IMR-90 (cell line): ENCODE results near the gene TMEM213. TPM values are rescaled to one million over a fixed set of nuclear protein-coding genes. Genes with fewer than 3 reads are reported as not detected.

Experiments used
- ATAC-seq: fragments of 200-7000 bp; cut with Tn5 transposase; 2 replicates; pipeline ENCODE4 v1.9.1; 2020; ENCODE audit warnings: low read depth, mild to moderate bottlenecking, moderate library complexity
- BruUV-seq: library from RNA; stranded (reverse); fragments of 400-500 nt; replicated peaks from 2 replicates; lab custom pipeline; 2021; lab: Mats Ljungman, UMichigan
- CTCF ChIA-PET: fragments of 300-600 bp; formaldehyde crosslinking; extraction: SDS; loops from one replicate; lab custom pipeline; 2021; ENCODE audit warnings: antibody characterized with exemption; lab: Yijun Ruan, JAX
- POLR2A ChIA-PET: fragments of 300-600 bp; sonication (Branson Sonifier 250); formaldehyde crosslinking; loops from one replicate; lab custom pipeline; 2022; ENCODE audit warnings: antibody characterized with exemption; ENCODE audit not compliant: unreplicated experiment; lab: Charles Lee
- DNase-seq: peaks from one replicate; pipeline ENCODE4 v3.0.0; 2013
- H2AFZ ChIP-seq: replicated peaks from 2 replicates; pipeline ENCODE3; 2013; ENCODE audit warnings: low read length, mild to moderate bottlenecking; ENCODE audit not compliant: poor library complexity
- H2AK5ac ChIP-seq: 2 replicates; pipeline ENCODE4 v1.6.1; 2013; ENCODE audit warnings: low read depth, low read length, inconsistent platforms
- H2AK9ac ChIP-seq: replicated peaks from 2 replicates; pipeline ENCODE3; 2013; ENCODE audit warnings: mild to moderate bottlenecking, low read depth, low read length, moderate library complexity; ENCODE audit not compliant: poor library complexity
- H2BK120ac ChIP-seq: 2 replicates; pipeline ENCODE4 v1.6.1; 2013; ENCODE audit warnings: low read depth, low read length, inconsistent platforms
- H2BK15ac ChIP-seq: 3 replicates; pipeline ENCODE4 v1.6.1; 2013; ENCODE audit warnings: low read depth, low read length, inconsistent platforms
- H2BK20ac ChIP-seq: 2 replicates; pipeline ENCODE4 v1.6.1; 2013; ENCODE audit warnings: low read depth, mild to moderate bottlenecking, inconsistent platforms, low read length, moderate library complexity
- H2BK5ac ChIP-seq: 2 replicates; pipeline ENCODE4 v1.6.1; 2013; ENCODE audit warnings: mild to moderate bottlenecking, low read depth, low read length, inconsistent platforms; ENCODE audit not compliant: poor library complexity, severe bottlenecking
- H3K14ac ChIP-seq: replicated peaks from 2 replicates; pipeline ENCODE4 v1.6.1; 2013; ENCODE audit warnings: low read depth, low read length, inconsistent platforms
- H3K18ac ChIP-seq: 2 replicates; pipeline ENCODE4 v1.6.1; 2013; ENCODE audit warnings: low read depth, low read length, control low read depth
- H3K23ac ChIP-seq: 2 replicates; pipeline ENCODE4 v1.6.1; 2013; ENCODE audit warnings: low read depth, low read length, inconsistent platforms
- H3K27ac ChIP-seq: 2 replicates; pipeline ENCODE4 v1.5.1; 2013; ENCODE audit warnings: mild to moderate bottlenecking, control low read depth, low read length; ENCODE audit not compliant: insufficient read depth
- H3K27me3 ChIP-seq: 2 replicates; pipeline ENCODE4 v1.6.1; 2013; ENCODE audit warnings: low read length; ENCODE audit not compliant: control insufficient read depth, insufficient read depth
- H3K36me3 ChIP-seq: 2 replicates; pipeline ENCODE4 v1.6.1; 2013; ENCODE audit warnings: low read length, mixed read lengths; ENCODE audit not compliant: control insufficient read depth, insufficient read depth
- H3K4ac ChIP-seq: 2 replicates; pipeline ENCODE4 v1.6.1; 2013; ENCODE audit warnings: low read depth, low read length, inconsistent platforms
- H3K4me1 ChIP-seq: 2 replicates; pipeline ENCODE4 v1.6.1; 2013; ENCODE audit warnings: low read length, mixed read lengths; ENCODE audit not compliant: control insufficient read depth, insufficient read depth
- H3K4me2 ChIP-seq: 2 replicates; pipeline ENCODE4 v1.6.1; 2013; ENCODE audit warnings: low read depth, mild to moderate bottlenecking, control low read depth, low read length, moderate library complexity
- H3K4me3 ChIP-seq: 2 replicates; pipeline ENCODE4 v1.5.1; 2013; ENCODE audit warnings: low read depth, mild to moderate bottlenecking, control low read depth, low read length, moderate library complexity; ENCODE audit not compliant: insufficient read depth
- H3K56ac ChIP-seq: 2 replicates; pipeline ENCODE4 v1.6.1; 2013; ENCODE audit warnings: low read length, inconsistent platforms; ENCODE audit not compliant: insufficient read depth; ENCODE audit errors: extremely low read depth
- H3K79me1 ChIP-seq, 2 experiments: 2 replicates each; pipeline ENCODE4 v1.6.1; 2013; ENCODE audit warnings: low read length in 2 of 2, inconsistent platforms in 1 of 2, low read depth in 1 of 2
- H3K9ac ChIP-seq: 2 replicates; pipeline ENCODE4 v1.6.1; 2013; ENCODE audit warnings: low read depth, low read length, control low read depth
- H3K9me1 ChIP-seq: 2 replicates; pipeline ENCODE4 v1.6.1; 2013; ENCODE audit warnings: low read length, inconsistent platforms; ENCODE audit not compliant: insufficient read depth
- H3K9me3 ChIP-seq: 2 replicates; pipeline ENCODE4 v1.6.1; 2013; ENCODE audit warnings: low read length; ENCODE audit not compliant: control insufficient read depth, insufficient read depth
- H4K20me1 ChIP-seq: 2 replicates; pipeline ENCODE4 v1.6.1; 2013; ENCODE audit warnings: low read length, inconsistent platforms; ENCODE audit not compliant: insufficient read depth
- H4K5ac ChIP-seq: 2 replicates; pipeline ENCODE4 v1.6.1; 2013; ENCODE audit warnings: mild to moderate bottlenecking, low read depth, low read length, control low read depth
- H4K8ac ChIP-seq, 2 experiments: 2 replicates each; pipeline ENCODE4 v1.6.1; 2013; ENCODE audit warnings: low read depth in 2 of 2, low read length in 2 of 2, control low read depth in 1 of 2, inconsistent platforms in 1 of 2
- H4K91ac ChIP-seq: 2 replicates; pipeline ENCODE4 v1.6.1; 2013; ENCODE audit warnings: low read depth, low read length, inconsistent platforms; ENCODE audit not compliant: insufficient read depth
- BHLHE40 ChIP-seq: fragments of 150-350 bp; IDR thresholded peaks from 2 replicates; pipeline ENCODE4 v1.6.1; 2016; ENCODE audit warnings: mild to moderate bottlenecking, low read depth, low read length
- CEBPB ChIP-seq: IDR thresholded peaks from 2 replicates; pipeline ENCODE4 v1.6.1; 2012; ENCODE audit warnings: low read depth, low read length, improper control_type of control experiment
- CHD1 ChIP-seq: IDR thresholded peaks from 2 replicates; pipeline ENCODE4 v1.6.1; 2012; ENCODE audit warnings: low read depth, low read length, improper control_type of control experiment
- FOS ChIP-seq: fragments of 150-350 bp; IDR thresholded peaks from 2 replicates; pipeline ENCODE4 v1.6.1; 2016; ENCODE audit warnings: low read depth, low read length
- MAFK ChIP-seq: IDR thresholded peaks from 2 replicates; pipeline ENCODE4 v1.6.1; 2012; ENCODE audit warnings: low read depth, low read length, improper control_type of control experiment
- MAZ ChIP-seq: IDR thresholded peaks from 2 replicates; pipeline ENCODE4 v1.6.1; 2012; ENCODE audit warnings: low read depth, mild to moderate bottlenecking, low read length, improper control_type of control experiment, moderate library complexity, borderline replicate concordance
- MXI1 ChIP-seq: IDR thresholded peaks from 2 replicates; pipeline ENCODE4 v1.6.1; 2012; ENCODE audit warnings: low read depth, mild to moderate bottlenecking, low read length, moderate library complexity, borderline replicate concordance
- NFE2L2 ChIP-seq: fragments of 150-350 bp; IDR thresholded peaks from 2 replicates; pipeline ENCODE4 v1.6.1; 2016; ENCODE audit warnings: low read depth, mild to moderate bottlenecking, low read length
- POLR2A ChIP-seq: IDR thresholded peaks from 2 replicates; pipeline ENCODE4 v1.6.1; 2012; ENCODE audit warnings: mild to moderate bottlenecking, low read depth, low read length
- RAD21 ChIP-seq: IDR thresholded peaks from 2 replicates; pipeline ENCODE4 v1.6.1; 2012; ENCODE audit warnings: low read length, improper control_type of control experiment
- RCOR1 ChIP-seq: IDR thresholded peaks from 2 replicates; pipeline ENCODE4 v1.6.1; 2012; ENCODE audit warnings: mild to moderate bottlenecking, low read length, improper control_type of control experiment; ENCODE audit not compliant: insufficient replicate concordance
- RFX5 ChIP-seq: IDR thresholded peaks from 2 replicates; pipeline ENCODE4 v1.8.0; 2012; ENCODE audit warnings: low read depth, mild to moderate bottlenecking, low read length, moderate library complexity
- SMC3 ChIP-seq: fragments of 150-350 bp; IDR thresholded peaks from 2 replicates; pipeline ENCODE4 v1.6.1; 2016; ENCODE audit warnings: low read depth, mild to moderate bottlenecking, antibody characterized with exemption, low read length, moderate library complexity
- WGBS, 2 experiments: methylation state at CpG; one replicate each; pipeline versions ENCODE4 v1.1.5 to v1.1.7; 2013; ENCODE audit warnings: missing lambda C conversion rate in 2 of 2; ENCODE audit not compliant: insufficient read length in 1 of 2; ENCODE audit errors: extremely low coverage in 2 of 2; 5-methylcytosine and 5-hydroxymethylcytosine counted together
- dilution Hi-C: fragments of 300-500 bp; cut with HindIII; formaldehyde crosslinking; loops from one replicate; pipeline ENCODE4 v1.14.3; 2018; ENCODE audit warnings: low sequenced_read_pairs; ENCODE audit not compliant: unreplicated experiment
- in situ Hi-C: fragments of 300-500 bp; cut with MboI; formaldehyde crosslinking; loops from 3 replicates; pipeline ENCODE4 v1.14.3; 2019; ENCODE audit warnings: low sequenced_read_pairs, inconsistent platforms, mixed read lengths
- intact Hi-C: fragments of 100-400 bp; cut with micrococcal nuclease; formaldehyde crosslinking; loops from 2 replicates; pipeline ENCODE4 v1.10.0; 2022
- polyA plus RNA-seq, 3 experiments: library from polyadenylated mRNA; depleted of rRNA; stranded (reverse); fragments of >200 nt; gene quantifications; 2 replicates each; pipeline ENCODE4 v1.2.3, GENCODE V29; 2012; ENCODE audit warnings: low replicate concordance in 1 of 3
- total RNA-seq: library from RNA; depleted of rRNA; stranded (reverse); fragments of >200 nt; gene quantifications from 2 replicates; pipeline ENCODE4 v1.2.3, GENCODE V29; 2012
- TF ChIP-seq, protein P1 (sequence below): fragments of 150-350 bp; IDR thresholded peaks from 2 replicates; pipeline ENCODE4 v1.6.1; 2017; ENCODE audit warnings: mild to moderate bottlenecking, antibody characterized with exemption, low read length, low read depth
- TF ChIP-seq, protein P2 (sequence below): conservative IDR thresholded peaks from 2 replicates; pipeline ENCODE4 v1.5.1; 2012; ENCODE audit warnings: mild to moderate bottlenecking, low read depth, low read length, improper control_type of control experiment
- TF ChIP-seq, protein P3 (sequence below): fragments of 150-350 bp; IDR thresholded peaks from 2 replicates; pipeline ENCODE4 v1.6.1; 2016; ENCODE audit warnings: low read depth, mild to moderate bottlenecking, low read length, moderate library complexity, borderline replicate concordance

TMEM213 gene
- total and polyA plus RNA-seq, 2 of the 4 experiments (the other 2 are of a cell fraction): not detected

DNA sequence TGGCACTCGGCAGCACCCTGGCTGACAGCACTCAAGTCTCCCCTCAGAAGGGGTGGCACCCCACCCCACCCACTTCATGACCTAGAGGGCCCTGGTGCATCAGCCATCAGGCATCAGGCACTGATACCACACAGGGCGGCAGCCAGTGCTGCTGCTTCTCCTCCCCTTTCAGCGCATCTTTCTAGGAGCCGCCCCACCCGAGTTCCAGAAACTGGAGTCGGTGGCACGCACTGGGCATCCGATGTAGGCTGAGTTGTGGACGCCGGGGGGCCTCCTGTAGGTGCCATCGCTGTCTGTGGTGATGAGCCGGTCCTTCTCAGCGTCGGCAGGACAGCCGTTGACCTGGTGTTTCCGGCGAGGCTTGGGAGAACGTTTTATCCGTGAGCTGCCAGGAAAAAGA is 70.0 kb downstream of the TMEM213 start:
- 98% methylated on average over 11 of the region's 19 CpGs; no CpG with 5 or more reads in 1 of the 2 experiments for WGBS, 2 experiments
- no peak overlapping the region for H3K27ac ChIP-seq
- H2BK5ac ChIP-seq: no peak overlapping the region
- no peaks in the 10 kb centered on the region for H3K4me1 ChIP-seq
- no peak overlapping the region for H3K4me2 ChIP-seq
- H2BK15ac ChIP-seq: no peak overlapping the region
- H3K56ac ChIP-seq: no peak overlapping the region
- BruUV-seq: no TSS peak
- in situ Hi-C loops: no loop called here
- dilution Hi-C loops: no loop called here
- H4K8ac ChIP-seq: no peak overlapping the region
- H2AFZ ChIP-seq: no peak overlapping the region
- CTCF ChIA-PET: no interaction called here
- no peak overlapping the region for H3K4ac ChIP-seq
- no peak overlapping the region for H3K4me3 ChIP-seq
- no peaks in the 10 kb centered on the region for H4K20me1 ChIP-seq
- ATAC-seq (no peak), DNase-seq (no peak)
- H2AK9ac ChIP-seq: no peak overlapping the region
- H3K36me3 ChIP-seq: peaks cover 15% of the 10 kb centered on the region
- TF ChIP-seq POLR2A: no peak
- TF ChIP-seq SMC3: no peak
- TF ChIP-seq, protein P1, sequence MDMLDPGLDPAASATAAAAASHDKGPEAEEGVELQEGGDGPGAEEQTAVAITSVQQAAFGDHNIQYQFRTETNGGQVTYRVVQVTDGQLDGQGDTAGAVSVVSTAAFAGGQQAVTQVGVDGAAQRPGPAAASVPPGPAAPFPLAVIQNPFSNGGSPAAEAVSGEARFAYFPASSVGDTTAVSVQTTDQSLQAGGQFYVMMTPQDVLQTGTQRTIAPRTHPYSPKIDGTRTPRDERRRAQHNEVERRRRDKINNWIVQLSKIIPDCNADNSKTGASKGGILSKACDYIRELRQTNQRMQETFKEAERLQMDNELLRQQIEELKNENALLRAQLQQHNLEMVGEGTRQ: no peak
- no peak for TF ChIP-seq RAD21
- no peak for TF ChIP-seq CHD1
- TF ChIP-seq MAFK: no peak
- TF ChIP-seq, protein P2, sequence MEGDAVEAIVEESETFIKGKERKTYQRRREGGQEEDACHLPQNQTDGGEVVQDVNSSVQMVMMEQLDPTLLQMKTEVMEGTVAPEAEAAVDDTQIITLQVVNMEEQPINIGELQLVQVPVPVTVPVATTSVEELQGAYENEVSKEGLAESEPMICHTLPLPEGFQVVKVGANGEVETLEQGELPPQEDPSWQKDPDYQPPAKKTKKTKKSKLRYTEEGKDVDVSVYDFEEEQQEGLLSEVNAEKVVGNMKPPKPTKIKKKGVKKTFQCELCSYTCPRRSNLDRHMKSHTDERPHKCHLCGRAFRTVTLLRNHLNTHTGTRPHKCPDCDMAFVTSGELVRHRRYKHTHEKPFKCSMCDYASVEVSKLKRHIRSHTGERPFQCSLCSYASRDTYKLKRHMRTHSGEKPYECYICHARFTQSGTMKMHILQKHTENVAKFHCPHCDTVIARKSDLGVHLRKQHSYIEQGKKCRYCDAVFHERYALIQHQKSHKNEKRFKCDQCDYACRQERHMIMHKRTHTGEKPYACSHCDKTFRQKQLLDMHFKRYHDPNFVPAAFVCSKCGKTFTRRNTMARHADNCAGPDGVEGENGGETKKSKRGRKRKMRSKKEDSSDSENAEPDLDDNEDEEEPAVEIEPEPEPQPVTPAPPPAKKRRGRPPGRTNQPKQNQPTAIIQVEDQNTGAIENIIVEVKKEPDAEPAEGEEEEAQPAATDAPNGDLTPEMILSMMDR: no peak
- no peak for TF ChIP-seq RCOR1
- TF ChIP-seq, protein P3, sequence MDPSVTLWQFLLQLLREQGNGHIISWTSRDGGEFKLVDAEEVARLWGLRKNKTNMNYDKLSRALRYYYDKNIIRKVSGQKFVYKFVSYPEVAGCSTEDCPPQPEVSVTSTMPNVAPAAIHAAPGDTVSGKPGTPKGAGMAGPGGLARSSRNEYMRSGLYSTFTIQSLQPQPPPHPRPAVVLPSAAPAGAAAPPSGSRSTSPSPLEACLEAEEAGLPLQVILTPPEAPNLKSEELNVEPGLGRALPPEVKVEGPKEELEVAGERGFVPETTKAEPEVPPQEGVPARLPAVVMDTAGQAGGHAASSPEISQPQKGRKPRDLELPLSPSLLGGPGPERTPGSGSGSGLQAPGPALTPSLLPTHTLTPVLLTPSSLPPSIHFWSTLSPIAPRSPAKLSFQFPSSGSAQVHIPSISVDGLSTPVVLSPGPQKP: no peak
- TF ChIP-seq MAZ: no peak
- no peak for TF ChIP-seq RFX5
- TF ChIP-seq FOS: no peak
- no peak for TF ChIP-seq MXI1
- TF ChIP-seq CEBPB: no peak
- TF ChIP-seq NFE2L2: no peak
- TF ChIP-seq BHLHE40: no peak
- H3K9ac ChIP-seq: no peak overlapping the region
- intact Hi-C loops: no loop called here
- no peaks in the 10 kb centered on the region for H3K9me3 ChIP-seq
- no peak overlapping the region for H3K18ac ChIP-seq
- H3K79me1 ChIP-seq: no peaks in the 10 kb centered on the region
- H2BK120ac ChIP-seq: no peak overlapping the region
- no peaks in the 10 kb centered on the region for H3K27me3 ChIP-seq
- POLR2A ChIA-PET: no interaction called here
- H3K9me1 ChIP-seq: no peaks in the 10 kb centered on the region
- H2BK20ac ChIP-seq: no peak overlapping the region
- H4K5ac ChIP-seq: no peak overlapping the region
- H3K14ac ChIP-seq: no peak overlapping the region
- no peak overlapping the region for H4K91ac ChIP-seq
- H2AK5ac ChIP-seq: no peak overlapping the region
- H3K23ac ChIP-seq: no peak overlapping the region
